GM23338 (cell line): ENCODE results near the gene GGTLC2.

Source experiments
- CREB1 ChIP-seq: fragments of 250-450 bp; sonication (Bioruptor Pico); IDR thresholded peaks from 2 replicates; pipeline ENCODE4 v1.5.0; 2020; ENCODE audit warnings: low read depth, mild to moderate bottlenecking, moderate library complexity
- EZH2 ChIP-seq: fragments of 200-600 bp; sonication (generic); IDR thresholded peaks from one replicate; pipeline ENCODE4 v1.8.0; 2017; ENCODE audit warnings: antibody characterized with exemption, mild to moderate bottlenecking, low read depth; ENCODE audit not compliant: unreplicated experiment
- EZH2phosphoT487 ChIP-seq: fragments of 200-600 bp; sonication (generic); IDR thresholded peaks from one replicate; pipeline ENCODE4 v1.8.1; 2018; ENCODE audit warnings: antibody characterized with exemption; ENCODE audit not compliant: unreplicated experiment
- POLR2AphosphoS5 ChIP-seq: IDR thresholded peaks from 2 replicates; pipeline ENCODE4 v1.6.1; 2016; ENCODE audit warnings: antibody characterized with exemption, low read depth
- ZNF114 ChIP-seq: fragments of 250-450 bp; sonication (Bioruptor Pico); IDR thresholded peaks from 2 replicates; pipeline ENCODE4 v1.5.0; 2020; ENCODE audit warnings: mild to moderate bottlenecking, moderate library complexity
- TF ChIP-seq, protein P1 (sequence below), 2 experiments: fragments of 200-600 bp in 1 of 2; sonication (generic) in 1 of 2; conservative IDR thresholded peaks; 2 replicates each; pipeline versions ENCODE4 v1.5.1 to v1.6.1; 2016 to 2017; ENCODE audit warnings: antibody characterized with exemption in 2 of 2, low read depth in 2 of 2, mild to moderate bottlenecking in 2 of 2, moderate library complexity in 1 of 2
- TF ChIP-seq, protein P2 (sequence below): IDR thresholded peaks from one replicate; pipeline ENCODE4 v1.6.1; 2018; ENCODE audit warnings: antibody characterized with exemption; ENCODE audit not compliant: unreplicated experiment

DNA sequence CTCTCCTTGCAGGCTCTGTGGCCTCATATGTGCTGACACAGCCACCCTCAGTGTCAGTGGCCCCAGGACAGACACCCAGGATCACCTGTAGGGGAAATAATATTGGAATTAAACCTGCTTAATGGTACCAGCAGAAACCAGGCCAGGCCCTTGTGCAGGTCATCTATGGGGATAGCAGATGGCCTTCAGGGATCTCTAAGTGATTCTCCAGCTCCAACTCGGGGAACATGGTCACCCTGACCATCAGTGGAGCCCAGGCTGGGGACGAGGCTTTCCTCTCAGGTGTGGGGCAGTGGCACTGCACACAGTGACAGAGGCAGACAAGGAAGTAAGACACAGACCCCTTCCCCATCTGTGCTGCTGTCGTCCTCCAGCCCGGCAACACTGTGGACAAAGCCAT, 16.9 kb downstream of the GGTLC2 start:
- TF ChIP-seq, protein P1, sequence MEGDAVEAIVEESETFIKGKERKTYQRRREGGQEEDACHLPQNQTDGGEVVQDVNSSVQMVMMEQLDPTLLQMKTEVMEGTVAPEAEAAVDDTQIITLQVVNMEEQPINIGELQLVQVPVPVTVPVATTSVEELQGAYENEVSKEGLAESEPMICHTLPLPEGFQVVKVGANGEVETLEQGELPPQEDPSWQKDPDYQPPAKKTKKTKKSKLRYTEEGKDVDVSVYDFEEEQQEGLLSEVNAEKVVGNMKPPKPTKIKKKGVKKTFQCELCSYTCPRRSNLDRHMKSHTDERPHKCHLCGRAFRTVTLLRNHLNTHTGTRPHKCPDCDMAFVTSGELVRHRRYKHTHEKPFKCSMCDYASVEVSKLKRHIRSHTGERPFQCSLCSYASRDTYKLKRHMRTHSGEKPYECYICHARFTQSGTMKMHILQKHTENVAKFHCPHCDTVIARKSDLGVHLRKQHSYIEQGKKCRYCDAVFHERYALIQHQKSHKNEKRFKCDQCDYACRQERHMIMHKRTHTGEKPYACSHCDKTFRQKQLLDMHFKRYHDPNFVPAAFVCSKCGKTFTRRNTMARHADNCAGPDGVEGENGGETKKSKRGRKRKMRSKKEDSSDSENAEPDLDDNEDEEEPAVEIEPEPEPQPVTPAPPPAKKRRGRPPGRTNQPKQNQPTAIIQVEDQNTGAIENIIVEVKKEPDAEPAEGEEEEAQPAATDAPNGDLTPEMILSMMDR (conservative IDR thresholded peaks at IDR 0.05; ENCODE audit: low read depth in 2 of 2), result no peak
- TF ChIP-seq, protein P2, sequence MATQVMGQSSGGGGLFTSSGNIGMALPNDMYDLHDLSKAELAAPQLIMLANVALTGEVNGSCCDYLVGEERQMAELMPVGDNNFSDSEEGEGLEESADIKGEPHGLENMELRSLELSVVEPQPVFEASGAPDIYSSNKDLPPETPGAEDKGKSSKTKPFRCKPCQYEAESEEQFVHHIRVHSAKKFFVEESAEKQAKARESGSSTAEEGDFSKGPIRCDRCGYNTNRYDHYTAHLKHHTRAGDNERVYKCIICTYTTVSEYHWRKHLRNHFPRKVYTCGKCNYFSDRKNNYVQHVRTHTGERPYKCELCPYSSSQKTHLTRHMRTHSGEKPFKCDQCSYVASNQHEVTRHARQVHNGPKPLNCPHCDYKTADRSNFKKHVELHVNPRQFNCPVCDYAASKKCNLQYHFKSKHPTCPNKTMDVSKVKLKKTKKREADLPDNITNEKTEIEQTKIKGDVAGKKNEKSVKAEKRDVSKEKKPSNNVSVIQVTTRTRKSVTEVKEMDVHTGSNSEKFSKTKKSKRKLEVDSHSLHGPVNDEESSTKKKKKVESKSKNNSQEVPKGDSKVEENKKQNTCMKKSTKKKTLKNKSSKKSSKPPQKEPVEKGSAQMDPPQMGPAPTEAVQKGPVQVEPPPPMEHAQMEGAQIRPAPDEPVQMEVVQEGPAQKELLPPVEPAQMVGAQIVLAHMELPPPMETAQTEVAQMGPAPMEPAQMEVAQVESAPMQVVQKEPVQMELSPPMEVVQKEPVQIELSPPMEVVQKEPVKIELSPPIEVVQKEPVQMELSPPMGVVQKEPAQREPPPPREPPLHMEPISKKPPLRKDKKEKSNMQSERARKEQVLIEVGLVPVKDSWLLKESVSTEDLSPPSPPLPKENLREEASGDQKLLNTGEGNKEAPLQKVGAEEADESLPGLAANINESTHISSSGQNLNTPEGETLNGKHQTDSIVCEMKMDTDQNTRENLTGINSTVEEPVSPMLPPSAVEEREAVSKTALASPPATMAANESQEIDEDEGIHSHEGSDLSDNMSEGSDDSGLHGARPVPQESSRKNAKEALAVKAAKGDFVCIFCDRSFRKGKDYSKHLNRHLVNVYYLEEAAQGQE, result no peak
- no peak for TF ChIP-seq EZH2phosphoT487
- TF ChIP-seq CREB1 (CRISPR knock-in tag), result no peak
- no peak for TF ChIP-seq POLR2AphosphoS5
- no peak for TF ChIP-seq EZH2
- no peak for TF ChIP-seq ZNF114
